Colon (tissue), 2 donors: ENCODE measurements around the gene SSH2.

Source experiments
- FAIRE-seq: peaks from 2 replicates; lab custom pipeline; 2012; peaks lifted over from hg19 to GRCh38; lab: Jason Lieb, UNC
- donor health status: control.
- donor health status: control.

The SSH2 gene

GRCh38 chr17:29576214-29577000, 353.6 kb downstream of the SSH2 start:
- FAIRE-seq, result no peak
